Lung (tissue), 12 donors: ENCODE measurements around the gene APOM. TPM values are rescaled to one million over a fixed set of nuclear protein-coding genes. Genes with fewer than 3 reads are reported as not detected.
A peak's percentile ranks its signal among the peaks of the same experiment; 100 is the strongest.

Experiments used
- ATAC-seq: fragments of 200-7000 bp; cut with Tn5 transposase; one replicate; pipeline ENCODE4 v1.9.1; 2020; ENCODE audit warnings: moderate number of reproducible peaks; ENCODE audit not compliant: insufficient read depth, low FRiP score
- DNase-seq, 3 donors: peaks; one replicate each; pipeline ENCODE4 v3.0.0-alpha.2; 2013 to 2017
- H3K27ac ChIP-seq, 2 donors: one replicate each; pipeline ENCODE4 v1.5.1; 2013; ENCODE audit warnings: mild to moderate bottlenecking in 2 of 2, moderate library complexity in 2 of 2, control low read depth in 1 of 2, inconsistent platforms in 1 of 2, low read depth in 1 of 2, low read length in 1 of 2
- H3K27me3 ChIP-seq, 3 donors: one replicate each; pipeline ENCODE4 v1.5.1; 2013; ENCODE audit warnings: low read length in 2 of 3; ENCODE audit not compliant: control insufficient read depth in 3 of 3, insufficient read depth in 3 of 3
- H3K36me3 ChIP-seq, 4 donors: one replicate each; pipeline ENCODE4 v1.5.1; 2013; ENCODE audit warnings: low read length in 4 of 4, mild to moderate bottlenecking in 1 of 4, moderate library complexity in 1 of 4; ENCODE audit not compliant: control insufficient read depth in 4 of 4, insufficient read depth in 4 of 4
- H3K4me1 ChIP-seq, 5 donors: one replicate each; pipeline ENCODE4 v1.5.1; 2013; ENCODE audit warnings: low read length in 5 of 5, mild to moderate bottlenecking in 2 of 5, moderate library complexity in 1 of 5; ENCODE audit not compliant: control insufficient read depth in 5 of 5, insufficient read depth in 5 of 5
- H3K4me3 ChIP-seq: one replicate; pipeline ENCODE4 v1.5.1; 2013; ENCODE audit warnings: mild to moderate bottlenecking, control low read depth, moderate library complexity
- H3K9ac ChIP-seq, 2 donors: one replicate each; pipeline ENCODE4 v1.5.1; 2013; ENCODE audit warnings: low read length in 2 of 2, control low read depth in 1 of 2; ENCODE audit not compliant: insufficient read depth in 1 of 2
- H3K9me3 ChIP-seq, 4 donors: one replicate each; pipeline ENCODE4 v1.5.1; 2013; ENCODE audit warnings: low read length in 3 of 4, mild to moderate bottlenecking in 1 of 4, moderate library complexity in 1 of 4; ENCODE audit not compliant: control insufficient read depth in 4 of 4, insufficient read depth in 3 of 4
- WGBS, 2 donors: extraction: QIAGEN DNeasy Blood & Tissue Kit; methylation state at CpG; one replicate each; pipeline ENCODE4 v1.1.7; 2013; 5-methylcytosine and 5-hydroxymethylcytosine counted together
- polyA plus RNA-seq, 2 donors: library from polyadenylated mRNA; stranded (reverse); fragments of 200-250 nt; gene quantifications; one replicate each; pipeline ENCODE4 v1.2.1, GENCODE V29; 2013
- total RNA-seq, 2 donors: library from RNA; depleted of rRNA in 1 of 2; stranded (reverse); fragments of >200 nt in 1 of 2; gene quantifications; one replicate each; pipeline ENCODE4 v1.2.1, GENCODE V29; 2014 to 2021
- TF ChIP-seq, protein P1 (sequence below): IDR thresholded peaks from 2 replicates; pipeline ENCODE4 v1.5.1; 2012; ENCODE audit warnings: mild to moderate bottlenecking; ENCODE audit errors: control extremely low read depth, extremely low read depth
- donor health status: control.
- donor health status: control.
- donor health status: Bipolar disorder and iron deficiency.
- donor health status: healthy.
- donor health status: DM: yes; HTN: yes; CAD: no.

The APOM gene
- total and polyA plus RNA-seq, 4 donors = 1.3 to 8.8 (median 2.3) TPM

- Histone ChIP-seq H3K27me3 (no peaks in the 10 kb centered on the region), H3K9ac (no peak overlapping the region), H3K9me3 (no peaks in the 10 kb centered on the region), H3K36me3 (no peaks in the 10 kb centered on the region), H3K4me1 (peaks cover 0 to 20% (median 0%) of the 10 kb centered on the region in 5 donors), H3K4me3 (no peak overlapping the region), H3K27ac (peak overlapping the region in 1 of 2 donors; percentile 23)
- ATAC-seq (no peak), DNase-seq (no peak)
- TF ChIP-seq, protein P1, sequence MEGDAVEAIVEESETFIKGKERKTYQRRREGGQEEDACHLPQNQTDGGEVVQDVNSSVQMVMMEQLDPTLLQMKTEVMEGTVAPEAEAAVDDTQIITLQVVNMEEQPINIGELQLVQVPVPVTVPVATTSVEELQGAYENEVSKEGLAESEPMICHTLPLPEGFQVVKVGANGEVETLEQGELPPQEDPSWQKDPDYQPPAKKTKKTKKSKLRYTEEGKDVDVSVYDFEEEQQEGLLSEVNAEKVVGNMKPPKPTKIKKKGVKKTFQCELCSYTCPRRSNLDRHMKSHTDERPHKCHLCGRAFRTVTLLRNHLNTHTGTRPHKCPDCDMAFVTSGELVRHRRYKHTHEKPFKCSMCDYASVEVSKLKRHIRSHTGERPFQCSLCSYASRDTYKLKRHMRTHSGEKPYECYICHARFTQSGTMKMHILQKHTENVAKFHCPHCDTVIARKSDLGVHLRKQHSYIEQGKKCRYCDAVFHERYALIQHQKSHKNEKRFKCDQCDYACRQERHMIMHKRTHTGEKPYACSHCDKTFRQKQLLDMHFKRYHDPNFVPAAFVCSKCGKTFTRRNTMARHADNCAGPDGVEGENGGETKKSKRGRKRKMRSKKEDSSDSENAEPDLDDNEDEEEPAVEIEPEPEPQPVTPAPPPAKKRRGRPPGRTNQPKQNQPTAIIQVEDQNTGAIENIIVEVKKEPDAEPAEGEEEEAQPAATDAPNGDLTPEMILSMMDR = no peak
- WGBS, 2 donors = 39 to 52% methylated on average over 7 of the region's 7 CpGs
Measured at GRCh38 chr6:31615748-31616147, 39.9 kb upstream of the APOM start.

GRCh38 chr6:31617010-31617409 lies 38.7 kb upstream of the APOM start:
- 90 to 93% methylated on average over 2 of the region's 2 CpGs for WGBS, 2 donors
- TF ChIP-seq, protein P1 = no peak
- no peak for DNase-seq
- Histone ChIP-seq H3K27ac (no peak overlapping the region), H3K4me1 (peaks cover 0 to 20% (median 2%) of the 10 kb centered on the region in 5 donors), H3K4me3 (no peak overlapping the region), H3K36me3 (peaks cover 0 to 4% (median 0%) of the 10 kb centered on the region in 4 donors), H3K9ac (no peak overlapping the region), H3K27me3 (no peaks in the 10 kb centered on the region), H3K9me3 (no peaks in the 10 kb centered on the region)
- ATAC-seq = no peak

GRCh38 chr6:31619805-31620585 lies 35.7 kb upstream of the APOM start:
- ATAC-seq = peak; percentile 87
- Histone ChIP-seq H3K36me3 (peaks cover 8 to 22% (median 16%) of the 10 kb centered on the region in 4 donors), H3K27ac (peak overlapping the region; percentile 90 to 100), H3K9me3 (no peaks in the 10 kb centered on the region), H3K27me3 (no peaks in the 10 kb centered on the region), H3K9ac (peak overlapping the region; percentile 72 to 90), H3K4me1 (peaks cover 2 to 17% (median 4%) of the 10 kb centered on the region in 5 donors), H3K4me3 (peak overlapping the region; percentile 29)
- TF ChIP-seq, protein P1 = no peak
- WGBS, 2 donors = 0% methylated on average over 50 of the region's 50 CpGs
- DNase-seq = peak; percentile 99 to 100 (median 100)
